SU-DHL-6 (cell line): ENCODE data around the gene ATG14.

Experiments used
- EZH2phosphoT487 ChIP-seq: fragments of 200-600 bp; sonication (generic), shearing (Covaris generic); conservative IDR thresholded peaks from 2 replicates; pipeline ENCODE4 v1.6.1; 2018; ENCODE audit warnings: mild to moderate bottlenecking, antibody characterized with exemption, low read length, moderate library complexity, mixed read lengths
- TF ChIP-seq, protein P1 (sequence below): fragments of 200-600 bp; sonication (generic); IDR thresholded peaks from one replicate; pipeline ENCODE4 v1.5.1; 2017; ENCODE audit warnings: antibody characterized with exemption, mild to moderate bottlenecking, low read length, moderate library complexity; ENCODE audit not compliant: insufficient read depth, poor library complexity, severe bottlenecking

DNA sequence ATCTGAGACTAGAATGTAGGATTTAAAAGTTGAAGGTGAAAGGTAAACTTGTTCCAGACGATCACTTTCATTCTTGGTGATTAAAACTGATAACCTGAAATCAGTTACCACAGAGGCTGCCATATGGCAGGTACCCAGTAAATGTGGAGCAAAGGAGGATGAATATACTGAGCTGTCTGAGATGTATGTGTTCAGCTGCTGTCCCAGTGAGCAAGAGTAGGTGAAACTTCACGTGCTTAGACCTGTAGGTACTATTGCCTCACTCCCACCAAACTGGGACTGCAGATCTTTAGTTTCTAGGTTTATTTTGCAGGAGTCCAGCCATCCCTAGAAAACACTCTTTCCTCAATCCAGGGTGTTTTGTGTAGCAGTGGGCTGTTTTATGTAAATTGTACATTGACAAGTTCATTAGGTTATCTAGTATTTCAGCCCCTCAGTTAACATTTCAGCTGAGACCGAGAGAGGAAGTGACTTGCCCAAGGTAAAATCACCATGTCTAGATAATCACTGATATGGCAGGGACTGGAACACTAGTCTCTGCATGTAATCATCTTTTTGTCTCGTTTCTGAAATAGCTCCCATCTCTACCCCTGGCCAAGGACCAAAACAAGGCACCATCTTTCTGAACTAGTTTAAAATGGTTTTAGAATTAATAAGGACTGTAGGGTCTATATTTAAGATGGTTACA, 62.7 kb downstream of the ATG14 start:
- TF ChIP-seq, protein P1, sequence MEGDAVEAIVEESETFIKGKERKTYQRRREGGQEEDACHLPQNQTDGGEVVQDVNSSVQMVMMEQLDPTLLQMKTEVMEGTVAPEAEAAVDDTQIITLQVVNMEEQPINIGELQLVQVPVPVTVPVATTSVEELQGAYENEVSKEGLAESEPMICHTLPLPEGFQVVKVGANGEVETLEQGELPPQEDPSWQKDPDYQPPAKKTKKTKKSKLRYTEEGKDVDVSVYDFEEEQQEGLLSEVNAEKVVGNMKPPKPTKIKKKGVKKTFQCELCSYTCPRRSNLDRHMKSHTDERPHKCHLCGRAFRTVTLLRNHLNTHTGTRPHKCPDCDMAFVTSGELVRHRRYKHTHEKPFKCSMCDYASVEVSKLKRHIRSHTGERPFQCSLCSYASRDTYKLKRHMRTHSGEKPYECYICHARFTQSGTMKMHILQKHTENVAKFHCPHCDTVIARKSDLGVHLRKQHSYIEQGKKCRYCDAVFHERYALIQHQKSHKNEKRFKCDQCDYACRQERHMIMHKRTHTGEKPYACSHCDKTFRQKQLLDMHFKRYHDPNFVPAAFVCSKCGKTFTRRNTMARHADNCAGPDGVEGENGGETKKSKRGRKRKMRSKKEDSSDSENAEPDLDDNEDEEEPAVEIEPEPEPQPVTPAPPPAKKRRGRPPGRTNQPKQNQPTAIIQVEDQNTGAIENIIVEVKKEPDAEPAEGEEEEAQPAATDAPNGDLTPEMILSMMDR: no peak
- TF ChIP-seq EZH2phosphoT487: no peak
